ENCODE measurements around the gene PRTFDC1. TPM values are rescaled to one million over a fixed set of nuclear protein-coding genes. Genes with fewer than 3 reads are reported as not detected.
A peak's percentile ranks its signal among the peaks of the same experiment; 100 is the strongest.

The PRTFDC1 gene
- total RNA-seq, 3 donors from 2014 or later (not counting 1 experiment from before 2014, with no cell fraction given) = 1.2 to 1.9 (median 1.4) TPM

DNA sequence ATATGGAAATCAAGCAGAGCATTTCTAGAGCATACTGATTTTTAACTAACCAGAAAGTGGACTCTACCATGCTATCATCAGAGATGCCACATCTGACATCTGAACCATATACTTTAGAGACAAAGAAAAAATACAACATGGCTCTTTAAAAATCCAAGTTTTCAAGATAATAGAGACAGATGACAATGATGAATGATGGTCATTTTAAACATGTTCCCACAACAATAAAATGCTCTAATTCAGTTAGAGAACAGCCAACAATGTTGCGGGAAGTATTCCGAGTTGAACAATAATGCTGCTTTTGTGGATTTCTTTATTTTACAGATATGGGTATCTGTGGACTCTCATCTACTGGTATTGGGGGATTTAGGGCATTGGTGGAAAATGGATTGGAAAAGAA lies 52.8 kb downstream of the PRTFDC1 start:
- H3K27me3 ChIP-seq (ENCODE audit: control insufficient read depth, insufficient read depth, low read length) = no peaks in the 10 kb centered on the region
- 100% methylated on average over 2 of the region's 2 CpGs for WGBS (ENCODE audit: insufficient coverage)
- no peak overlapping the region for H3K27ac Mint-ChIP-seq

DNA sequence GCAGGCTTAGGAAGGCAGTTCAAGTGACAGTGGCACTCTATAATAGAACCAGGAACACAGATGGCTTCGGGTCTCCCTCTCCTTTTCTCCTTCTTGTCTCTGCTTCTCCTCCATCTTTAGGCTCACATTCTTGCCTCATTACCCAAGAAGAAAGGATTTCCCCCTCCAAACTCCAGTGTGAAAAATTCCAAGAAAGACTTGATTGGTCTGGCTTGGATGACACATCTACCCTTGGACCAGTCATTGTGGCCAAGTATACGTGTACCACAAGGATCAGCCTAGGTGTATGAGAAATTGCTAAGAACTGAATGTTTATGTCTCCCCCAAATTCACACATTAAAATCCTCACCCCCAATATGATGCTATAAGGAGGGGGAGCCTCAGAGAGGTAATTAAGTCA lies 53.9 kb downstream of the PRTFDC1 start:
- no peak overlapping the region for H3K4me3 ChIP-seq (ENCODE audit: low read length)
- WGBS (ENCODE audit: insufficient coverage) = 96% methylated on average over 1 of the region's 2 CpGs
- no peak overlapping the region for H3K27ac Mint-ChIP-seq
- no peak overlapping the region for H3K27ac ChIP-seq (ENCODE audit: low read length)
- ATAC-seq (no peak), DNase-seq (no peak)
- intact Hi-C loops (cut with micrococcal nuclease) = no loop called here
- peaks cover 29 to 49% of the 10 kb centered on the region in 2 donors for H3K4me1 Mint-ChIP-seq
- H3K27me3 ChIP-seq (ENCODE audit: control insufficient read depth, insufficient read depth, low read length) = no peaks in the 10 kb centered on the region
- H3K27me3 Mint-ChIP-seq (ENCODE audit: low read depth in 2 of 2) = no peaks in the 10 kb centered on the region
- no peaks in the 10 kb centered on the region for H3K9me3 ChIP-seq (ENCODE audit: control insufficient read depth, insufficient read depth, low read length)
- TF ChIP-seq, protein P1, sequence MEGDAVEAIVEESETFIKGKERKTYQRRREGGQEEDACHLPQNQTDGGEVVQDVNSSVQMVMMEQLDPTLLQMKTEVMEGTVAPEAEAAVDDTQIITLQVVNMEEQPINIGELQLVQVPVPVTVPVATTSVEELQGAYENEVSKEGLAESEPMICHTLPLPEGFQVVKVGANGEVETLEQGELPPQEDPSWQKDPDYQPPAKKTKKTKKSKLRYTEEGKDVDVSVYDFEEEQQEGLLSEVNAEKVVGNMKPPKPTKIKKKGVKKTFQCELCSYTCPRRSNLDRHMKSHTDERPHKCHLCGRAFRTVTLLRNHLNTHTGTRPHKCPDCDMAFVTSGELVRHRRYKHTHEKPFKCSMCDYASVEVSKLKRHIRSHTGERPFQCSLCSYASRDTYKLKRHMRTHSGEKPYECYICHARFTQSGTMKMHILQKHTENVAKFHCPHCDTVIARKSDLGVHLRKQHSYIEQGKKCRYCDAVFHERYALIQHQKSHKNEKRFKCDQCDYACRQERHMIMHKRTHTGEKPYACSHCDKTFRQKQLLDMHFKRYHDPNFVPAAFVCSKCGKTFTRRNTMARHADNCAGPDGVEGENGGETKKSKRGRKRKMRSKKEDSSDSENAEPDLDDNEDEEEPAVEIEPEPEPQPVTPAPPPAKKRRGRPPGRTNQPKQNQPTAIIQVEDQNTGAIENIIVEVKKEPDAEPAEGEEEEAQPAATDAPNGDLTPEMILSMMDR (IDR thresholded peaks at IDR 0.05) = no peak
- no peaks in the 10 kb centered on the region for H3K36me3 Mint-ChIP-seq
- no peaks in the 10 kb centered on the region for H3K9me3 Mint-ChIP-seq
- peaks cover 34% of the 10 kb centered on the region for H3K4me1 ChIP-seq (ENCODE audit: control insufficient read depth, insufficient read depth, low read length)
- H3K4me3 Mint-ChIP-seq = no peak overlapping the region
- H3K36me3 ChIP-seq (ENCODE audit: control insufficient read depth, insufficient read depth, low read length) = no peaks in the 10 kb centered on the region

More for the DNA sequence above, 52.8 kb downstream of the PRTFDC1 start:
- H3K4me3 ChIP-seq (ENCODE audit: low read length) = no peak overlapping the region
- Mint-ChIP-seq H3K4me3 (no peak overlapping the region), H3K36me3 (no peaks in the 10 kb centered on the region), H3K9me3 (no peaks in the 10 kb centered on the region), H3K4me1 (peaks cover 25 to 39% of the 10 kb centered on the region in 2 donors), H3K27me3 (ENCODE audit: low read depth in 2 of 2) (no peaks in the 10 kb centered on the region)
- TF ChIP-seq, protein P1 (IDR thresholded peaks at IDR 0.05) = no peak
- no peak for ATAC-seq
- H3K9me3 ChIP-seq (ENCODE audit: control insufficient read depth, insufficient read depth, low read length) = no peaks in the 10 kb centered on the region
- H3K36me3 ChIP-seq (ENCODE audit: control insufficient read depth, insufficient read depth, low read length) = no peaks in the 10 kb centered on the region
- intact Hi-C loops (cut with micrococcal nuclease) = no loop called here
- DNase-seq = no peak
- no peak overlapping the region for H3K27ac ChIP-seq (ENCODE audit: low read length)
- H3K4me1 ChIP-seq (ENCODE audit: control insufficient read depth, insufficient read depth, low read length) = peaks cover 23% of the 10 kb centered on the region

DNA sequence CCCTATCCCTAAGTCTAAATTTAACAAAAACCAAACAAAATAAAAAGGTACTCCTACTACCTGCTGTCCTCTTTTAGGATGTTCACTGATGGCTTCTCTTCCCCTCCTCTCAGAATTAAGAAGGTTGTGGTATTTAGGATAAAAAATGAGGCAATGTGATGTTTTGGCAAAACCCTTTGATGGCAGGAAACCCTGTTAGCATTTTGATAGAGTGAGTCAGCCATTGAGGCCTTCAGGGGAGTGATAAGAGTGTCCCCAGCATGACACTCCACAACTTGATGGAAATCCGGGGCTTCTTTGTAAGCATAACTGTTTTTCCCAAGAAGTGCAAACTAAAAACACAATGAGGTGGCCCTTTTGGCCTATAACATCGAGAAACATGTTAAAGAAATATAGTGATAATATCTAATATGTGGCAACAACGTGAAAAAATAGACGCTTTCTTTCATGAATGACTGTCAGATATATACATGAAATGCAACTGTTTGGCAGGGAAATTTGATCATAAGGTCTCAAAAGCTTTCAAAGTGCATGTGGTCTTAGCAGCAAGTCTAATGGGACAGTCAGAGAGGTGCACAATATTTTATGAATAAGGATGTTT lies 55.0 kb downstream of the PRTFDC1 start:
- 77% methylated on average over 4 of the region's 4 CpGs for WGBS (ENCODE audit: insufficient coverage)
- Mint-ChIP-seq H3K27me3 (ENCODE audit: low read depth in 2 of 2) (no peaks in the 10 kb centered on the region), H3K27ac (peak overlapping the region in 1 of 2 donors; percentile 26), H3K4me1 (peaks cover 32 to 49% of the 10 kb centered on the region in 2 donors), H3K4me3 (no peak overlapping the region), H3K36me3 (no peaks in the 10 kb centered on the region), H3K9me3 (no peaks in the 10 kb centered on the region)
- Histone ChIP-seq H3K36me3 (ENCODE audit: control insufficient read depth, insufficient read depth, low read length) (no peaks in the 10 kb centered on the region), H3K4me3 (ENCODE audit: low read length) (no peak overlapping the region), H3K27ac (ENCODE audit: low read length) (no peak overlapping the region), H3K9me3 (ENCODE audit: control insufficient read depth, insufficient read depth, low read length) (no peaks in the 10 kb centered on the region), H3K4me1 (ENCODE audit: control insufficient read depth, insufficient read depth, low read length) (peaks cover 34% of the 10 kb centered on the region), H3K27me3 (ENCODE audit: control insufficient read depth, insufficient read depth, low read length) (no peaks in the 10 kb centered on the region)
- TF ChIP-seq, protein P1 (IDR thresholded peaks at IDR 0.05) = no peak
- intact Hi-C loops (cut with micrococcal nuclease) = no loop called here
- DNase-seq = peak in 1 of 2 donors; percentile 40
- ATAC-seq = no peak

DNA sequence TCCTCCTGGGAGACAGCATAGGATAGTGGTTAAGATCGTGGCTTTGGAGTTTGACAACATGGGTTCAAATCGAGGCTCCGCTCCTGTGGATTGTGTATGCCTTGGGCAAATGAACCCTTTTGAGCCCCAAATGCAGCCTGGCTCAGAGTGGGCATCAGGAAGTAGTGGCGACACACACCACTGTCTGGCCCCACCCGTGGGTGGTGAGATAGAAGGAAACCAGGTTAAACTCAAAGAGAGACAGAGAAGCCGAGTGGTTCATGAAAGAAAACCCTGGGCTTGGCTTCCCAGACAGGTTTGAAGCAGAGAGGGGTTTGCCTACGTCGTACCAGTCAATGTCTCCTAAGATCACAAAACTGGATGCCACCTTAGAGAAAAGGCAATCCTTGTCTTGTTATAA lies 57.7 kb downstream of the PRTFDC1 start:
- H3K9me3 Mint-ChIP-seq = no peaks in the 10 kb centered on the region
- H3K27ac Mint-ChIP-seq = peak overlapping the region; percentile 91 to 92
- Histone ChIP-seq H3K9me3 (ENCODE audit: control insufficient read depth, insufficient read depth, low read length) (no peaks in the 10 kb centered on the region), H3K4me1 (ENCODE audit: control insufficient read depth, insufficient read depth, low read length) (peaks cover 25% of the 10 kb centered on the region), H3K27me3 (ENCODE audit: control insufficient read depth, insufficient read depth, low read length) (no peaks in the 10 kb centered on the region), H3K27ac (ENCODE audit: low read length) (peak overlapping the region; percentile 79), H3K36me3 (ENCODE audit: control insufficient read depth, insufficient read depth, low read length) (no peaks in the 10 kb centered on the region), H3K4me3 (ENCODE audit: low read length) (peak overlapping the region; percentile 22)
- intact Hi-C loops (cut with micrococcal nuclease) = no loop called here
- TF ChIP-seq, protein P1 (IDR thresholded peaks at IDR 0.05) = no peak
- no peaks in the 10 kb centered on the region for H3K36me3 Mint-ChIP-seq
- DNase-seq (peak in 1 of 2 donors; percentile 60), ATAC-seq (peak; percentile 61 to 76 (median 62))
- WGBS (ENCODE audit: insufficient coverage) = 29% methylated on average over 8 of the region's 8 CpGs
- no peaks in the 10 kb centered on the region for H3K27me3 Mint-ChIP-seq (ENCODE audit: low read depth in 2 of 2)
- peak overlapping the region; percentile 85 for H3K4me3 Mint-ChIP-seq
- H3K4me1 Mint-ChIP-seq = peaks cover 28 to 55% of the 10 kb centered on the region in 2 donors

Measured in natural killer cell (primary cell).